Activated naive CD4-positive, alpha-beta T cell treated with anti-CD3 and anti-CD28 coated beads, Interleukin-2, amount 50 U/mL, for 72 hours (primary cell): ENCODE results near the gene OR4C45. TPM values are rescaled to one million over a fixed set of nuclear protein-coding genes. Genes with fewer than 3 reads are reported as not detected.

Experiments
- ATAC-seq, 2 donors: fragments of 150-1000 bp; cut with Tn5 transposase; 2 replicates each; pipeline ENCODE4 v1.10.0; 2021; ENCODE audit warnings: mild to moderate bottlenecking in 2 of 2, moderate library complexity in 2 of 2
- DNase-seq, 2 donors: peaks; one replicate each; pipeline ENCODE4 v3.0.0; 2021 to 2022; ENCODE audit warnings: low spot score in 2 of 2
- H3K27ac Mint-ChIP-seq, 2 donors: one replicate each; pipeline ENCODE4 v1.8.0; 2022; ENCODE audit warnings: mild to moderate bottlenecking in 2 of 2, mixed read lengths in 2 of 2
- H3K36me3 Mint-ChIP-seq, 2 donors: one replicate each; pipeline ENCODE4 v1.8.0; 2022; ENCODE audit warnings: mixed read lengths in 2 of 2
- H3K9me3 Mint-ChIP-seq, 2 donors: one replicate each; pipeline ENCODE4 v1.8.0; 2022; ENCODE audit warnings: mixed read lengths in 2 of 2
- total RNA-seq, 2 donors: library from RNA; stranded (reverse); gene quantifications; one replicate each; pipeline ENCODE4 v1.2.3, GENCODE V29; 2022

Gene OR4C45
- total RNA-seq, 2 donors from 2014 or later, result not detected

GRCh38 chr11:50080256-50080655, 47.6 kb downstream of the OR4C45 start:
- DNase-seq (no peak), ATAC-seq (no peak)
- Mint-ChIP-seq H3K27ac (no peak overlapping the region), H3K36me3 (peaks cover 21 to 28% of the 10 kb centered on the region in 2 donors), H3K9me3 (peaks cover 43 to 44% of the 10 kb centered on the region in 2 donors)

Other genes with a start within 250 kb of the OR4C45 start
- gene OR4C13, start 80.5 kb upstream of the OR4C45 start, total RNA-seq, result not detected
- gene OR4C12, start 50.3 kb upstream of the OR4C45 start, total RNA-seq, result not detected